Measurements from ENCODE around the gene SYT17.

SYT17 gene

GRCh38 chr16:19223235-19224170 is 55.5 kb downstream of the SYT17 start:
- no peak overlapping the region for H3K4me3 ChIP-seq (replicated peaks; ENCODE audit: low read depth, low read length)
- TF ChIP-seq, protein P1, sequence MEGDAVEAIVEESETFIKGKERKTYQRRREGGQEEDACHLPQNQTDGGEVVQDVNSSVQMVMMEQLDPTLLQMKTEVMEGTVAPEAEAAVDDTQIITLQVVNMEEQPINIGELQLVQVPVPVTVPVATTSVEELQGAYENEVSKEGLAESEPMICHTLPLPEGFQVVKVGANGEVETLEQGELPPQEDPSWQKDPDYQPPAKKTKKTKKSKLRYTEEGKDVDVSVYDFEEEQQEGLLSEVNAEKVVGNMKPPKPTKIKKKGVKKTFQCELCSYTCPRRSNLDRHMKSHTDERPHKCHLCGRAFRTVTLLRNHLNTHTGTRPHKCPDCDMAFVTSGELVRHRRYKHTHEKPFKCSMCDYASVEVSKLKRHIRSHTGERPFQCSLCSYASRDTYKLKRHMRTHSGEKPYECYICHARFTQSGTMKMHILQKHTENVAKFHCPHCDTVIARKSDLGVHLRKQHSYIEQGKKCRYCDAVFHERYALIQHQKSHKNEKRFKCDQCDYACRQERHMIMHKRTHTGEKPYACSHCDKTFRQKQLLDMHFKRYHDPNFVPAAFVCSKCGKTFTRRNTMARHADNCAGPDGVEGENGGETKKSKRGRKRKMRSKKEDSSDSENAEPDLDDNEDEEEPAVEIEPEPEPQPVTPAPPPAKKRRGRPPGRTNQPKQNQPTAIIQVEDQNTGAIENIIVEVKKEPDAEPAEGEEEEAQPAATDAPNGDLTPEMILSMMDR (IDR thresholded peaks at IDR 0.05; ENCODE audit: low read length, missing control alignments): peak; percentile 52
- peak; percentile 1 for DNase-seq (ENCODE audit: low read depth)

GRCh38 chr16:19225651-19226050 is 57.6 kb downstream of the SYT17 start:
- H3K4me3 ChIP-seq (replicated peaks; ENCODE audit: low read depth, low read length): no peak overlapping the region
- no peak for DNase-seq (ENCODE audit: low read depth)
- TF ChIP-seq, protein P1 (IDR thresholded peaks at IDR 0.05; ENCODE audit: low read length, missing control alignments): no peak

GRCh38 chr16:19227643-19228042 is 59.6 kb downstream of the SYT17 start:
- TF ChIP-seq, protein P1 (IDR thresholded peaks at IDR 0.05; ENCODE audit: low read length, missing control alignments): no peak
- no peak for DNase-seq (ENCODE audit: low read depth)
- H3K4me3 ChIP-seq (replicated peaks; ENCODE audit: low read depth, low read length): no peak overlapping the region

DNA sequence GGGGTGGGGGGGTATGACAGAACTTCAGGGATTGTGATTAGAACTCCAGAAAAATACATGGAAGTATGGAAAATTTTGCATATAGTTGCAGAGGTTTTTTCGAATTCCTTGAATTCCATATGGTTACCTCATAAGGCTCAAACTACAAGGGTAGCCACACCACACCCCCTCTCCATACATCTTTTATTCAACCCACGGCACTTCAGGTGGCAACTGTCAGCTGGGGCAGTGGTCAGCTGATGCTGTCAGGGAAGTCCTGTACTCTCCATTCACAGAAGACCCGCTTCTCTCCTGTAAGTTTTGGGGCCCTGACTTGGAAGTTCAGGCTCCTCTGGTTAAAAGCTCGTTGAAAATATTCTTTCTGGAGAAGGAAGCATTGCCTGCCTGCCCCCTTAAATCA is 60.0 kb downstream of the SYT17 start:
- no peak overlapping the region for H3K4me3 ChIP-seq (replicated peaks; ENCODE audit: low read depth, low read length)
- TF ChIP-seq, protein P1 (IDR thresholded peaks at IDR 0.05; ENCODE audit: low read length, missing control alignments): no peak
- no peak for DNase-seq (ENCODE audit: low read depth)

DNA sequence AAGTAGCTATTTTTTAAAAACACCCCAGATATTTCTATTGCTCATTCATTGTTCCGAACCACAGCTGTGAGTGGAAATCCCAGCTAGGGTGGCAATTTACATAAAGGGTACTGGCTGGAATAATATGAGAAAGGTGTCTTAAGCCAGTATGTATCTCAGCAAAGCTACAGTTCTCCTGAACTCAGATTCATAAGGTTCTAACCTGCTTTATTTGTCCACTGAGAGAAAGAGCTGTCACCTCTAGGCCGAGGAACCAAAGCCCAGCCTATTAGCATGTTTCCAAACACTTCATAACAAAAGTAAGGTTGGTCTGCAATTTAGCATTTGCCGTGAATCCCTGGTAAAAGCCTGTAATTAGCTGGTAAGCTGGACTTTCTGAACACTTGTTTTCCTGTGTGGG is 60.5 kb downstream of the SYT17 start:
- no peak overlapping the region for H3K4me3 ChIP-seq (replicated peaks; ENCODE audit: low read depth, low read length)
- DNase-seq (ENCODE audit: low read depth): no peak
- TF ChIP-seq, protein P1 (IDR thresholded peaks at IDR 0.05; ENCODE audit: low read length, missing control alignments): no peak

GRCh38 chr16:19230575-19230974 is 62.5 kb downstream of the SYT17 start:
- H3K4me3 ChIP-seq (replicated peaks; ENCODE audit: low read depth, low read length): no peak overlapping the region
- DNase-seq (ENCODE audit: low read depth): no peak
- TF ChIP-seq, protein P1 (IDR thresholded peaks at IDR 0.05; ENCODE audit: low read length, missing control alignments): no peak

Data from fibroblast of pulmonary artery (primary cell).